Endothelial cell of umbilical vein (primary cell): ENCODE data around the gene DNAJB8. TPM values are rescaled to one million over a fixed set of nuclear protein-coding genes. Genes with fewer than 3 reads are reported as not detected.

ENCODE experiments used
- BruUV-seq: library from RNA; stranded (reverse); fragments of 400-500 nt; replicated peaks from 2 replicates; lab custom pipeline; 2021; lab: Mats Ljungman, UMichigan
- CTCF ChIA-PET: fragments of 300-600, 350-600 bp; sonication (Branson Sonifier 250); formaldehyde crosslinking; loops from one replicate; lab custom pipeline; 2021; ENCODE audit warnings: antibody characterized with exemption, inconsistent platforms; lab: Charles Lee
- POLR2A ChIA-PET: fragments of 300-600, 350-600 bp; sonication (Branson Sonifier 250); formaldehyde crosslinking; loops from one replicate; lab custom pipeline; 2021; ENCODE audit warnings: antibody characterized with exemption, inconsistent platforms; lab: Charles Lee
- DNase-seq: peaks from one replicate; pipeline ENCODE4 v3.0.0-alpha.2; 2011; ENCODE audit warnings: low read depth, low spot score
- FAIRE-seq: peaks from 2 replicates; lab custom pipeline; 2011; peaks lifted over from hg19 to GRCh38; lab: Jason Lieb, UNC
- H2AFZ ChIP-seq: 2 replicates; pipeline ENCODE4 v1.6.0; 2012; ENCODE audit warnings: low read depth, low read length, control low read depth, inconsistent platforms
- H3K27ac ChIP-seq: 2 replicates; pipeline ENCODE4 v1.5.1; 2011; ENCODE audit warnings: low read depth, mild to moderate bottlenecking, control low read depth, low read length, moderate library complexity; ENCODE audit not compliant: insufficient read depth
- H3K27me3 ChIP-seq, 2 experiments: 2 replicates each; pipeline versions ENCODE4 v1.6.0 to v1.6.1; 2011; ENCODE audit warnings: low read length in 2 of 2, mixed read lengths in 1 of 2; ENCODE audit not compliant: control insufficient read depth in 2 of 2, insufficient read depth in 2 of 2
- H3K36me3 ChIP-seq, 2 experiments: 2 replicates in 1 of 2; 3 replicates in 1 of 2; pipeline ENCODE4 v1.5.1; 2011; ENCODE audit warnings: low read length in 2 of 2, mild to moderate bottlenecking in 1 of 2, moderate library complexity in 1 of 2; ENCODE audit not compliant: control insufficient read depth in 2 of 2, insufficient read depth in 2 of 2; ENCODE audit errors: extremely low read depth in 1 of 2
- H3K4me1 ChIP-seq: 3 replicates; pipeline ENCODE4 v1.5.1; 2011; ENCODE audit warnings: mild to moderate bottlenecking, low read length; ENCODE audit not compliant: control insufficient read depth, insufficient read depth; ENCODE audit errors: extremely low read depth
- H3K4me2 ChIP-seq: 2 replicates; pipeline ENCODE4 v1.6.1; 2011; ENCODE audit warnings: low read length, control low read depth, mixed read lengths; ENCODE audit not compliant: insufficient read depth
- H3K4me3 ChIP-seq, 3 experiments: fragments of 200-600 bp in 1 of 3; sonication (generic), shearing (Covaris generic) in 1 of 3; replicated peaks in 1 of 3; 2 replicates each; pipeline ENCODE4 v1.5.1; 2011 to 2016; ENCODE audit warnings: control low read depth in 3 of 3, low read length in 3 of 3, mild to moderate bottlenecking in 2 of 3, inconsistent platforms in 1 of 3, low read depth in 1 of 3, moderate library complexity in 1 of 3; ENCODE audit not compliant: insufficient read depth in 1 of 3
- H3K79me2 ChIP-seq: 2 replicates; pipeline ENCODE4 v1.6.0; 2012; ENCODE audit warnings: low read length, inconsistent platforms; ENCODE audit not compliant: control insufficient read depth, insufficient read depth
- H3K9ac ChIP-seq: replicated peaks from 2 replicates; pipeline ENCODE3; 2011; ENCODE audit warnings: low read length, control low read depth; ENCODE audit not compliant: insufficient read depth; ENCODE audit errors: extremely low read depth
- H3K9me1 ChIP-seq: replicated peaks from 3 replicates; pipeline ENCODE4 v1.6.0; 2011; ENCODE audit warnings: mild to moderate bottlenecking, low read length; ENCODE audit not compliant: control insufficient read depth, insufficient read depth; ENCODE audit errors: extremely low read depth
- H3K9me3 ChIP-seq: replicated peaks from 2 replicates; pipeline ENCODE4 v1.5.1; 2012; ENCODE audit warnings: low read length, inconsistent platforms; ENCODE audit not compliant: control insufficient read depth, insufficient read depth
- H4K20me1 ChIP-seq: replicated peaks from 2 replicates; pipeline ENCODE3; 2011; ENCODE audit warnings: mild to moderate bottlenecking, low read length; ENCODE audit not compliant: control insufficient read depth, insufficient read depth; ENCODE audit errors: extremely low read depth
- CTCF ChIP-seq, 2 donors: IDR thresholded peaks; 1 replicate in 1 of 2; 2 replicates in 1 of 2; pipeline ENCODE4 v1.5.1; 2011; ENCODE audit warnings: low read length in 2 of 2, mild to moderate bottlenecking in 2 of 2, moderate library complexity in 2 of 2, control low read depth in 1 of 2, inconsistent platforms in 1 of 2, low read depth in 1 of 2; ENCODE audit not compliant: insufficient read depth in 1 of 2; ENCODE audit errors: extremely low read depth in 1 of 2
- EZH2 ChIP-seq: IDR thresholded peaks from 2 replicates; pipeline ENCODE4 v1.6.1; 2012; ENCODE audit warnings: borderline replicate concordance, low read depth, mild to moderate bottlenecking, moderate library complexity, low read length, inconsistent platforms; ENCODE audit not compliant: severe bottlenecking
- FOS ChIP-seq: IDR thresholded peaks from 2 replicates; pipeline ENCODE4 v1.6.1; 2011; ENCODE audit warnings: mild to moderate bottlenecking, low read length, moderate library complexity, borderline replicate concordance; ENCODE audit not compliant: insufficient read depth
- GATA2 ChIP-seq: IDR thresholded peaks from 2 replicates; pipeline ENCODE4 v1.7.0; 2011; ENCODE audit warnings: low read depth, mild to moderate bottlenecking, moderate library complexity, mixed read lengths, low read length; ENCODE audit not compliant: insufficient read length, insufficient read depth
- JUN ChIP-seq: IDR thresholded peaks from 2 replicates; pipeline ENCODE4 v1.6.1; 2011; ENCODE audit warnings: borderline replicate concordance, low read depth; ENCODE audit not compliant: insufficient read length, insufficient read depth
- MAX ChIP-seq: IDR thresholded peaks from 2 replicates; pipeline ENCODE4 v1.6.1; 2011; ENCODE audit not compliant: insufficient read depth, insufficient read length
- MYC ChIP-seq: IDR thresholded peaks from one replicate; pipeline ENCODE4 v1.6.1; 2011; ENCODE audit warnings: mild to moderate bottlenecking, low read depth, low read length
- POLR2A ChIP-seq: IDR thresholded peaks from 2 replicates; pipeline ENCODE4 v1.6.1; 2012; ENCODE audit warnings: low read depth, mild to moderate bottlenecking, control low read depth, low read length
- POLR2AphosphoS5 ChIP-seq: IDR thresholded peaks from 2 replicates; pipeline ENCODE4 v1.6.1; 2012; ENCODE audit warnings: low read depth, mild to moderate bottlenecking, control low read depth, low read length, moderate library complexity; ENCODE audit not compliant: insufficient read depth
- dilution Hi-C: fragments of 300-500 bp; cut with MboI; formaldehyde crosslinking; loops from one replicate; pipeline ENCODE4 v1.15.0; 2019; ENCODE audit warnings: low sequenced_read_pairs; ENCODE audit not compliant: extremely low pct_ligation_motif_present
- intact Hi-C: fragments of 100-400 bp; cut with micrococcal nuclease; formaldehyde crosslinking; loops from one replicate; pipeline ENCODE4 v1.10.0; 2022
- polyA plus RNA-seq, 4 experiments: library from polyadenylated mRNA; depleted of rRNA in 3 of 4; stranded (reverse) in 3 of 4; unstranded in 1 of 4; fragments of >200 nt; gene quantifications; 2 replicates each; pipeline versions ENCODE4 v1.2.1 to v1.2.3, GENCODE V29; 2011 to 2012; ENCODE audit warnings: missing spikeins in 1 of 4
- total RNA-seq: library from RNA; stranded (reverse); gene quantifications from 2 replicates; pipeline ENCODE4 v1.2.3, GENCODE V29; 2021

DNAJB8 gene
- total and polyA plus RNA-seq, 2 donors (not counting 3 experiments of a cell fraction or from before 2014, with no cell fraction given), result not detected

GRCh38 chr3:128448491-128448890 lies 18.2 kb downstream of the DNAJB8 start:
- intact Hi-C loops, result no loop called here
- Histone ChIP-seq H3K9me3 (no peaks in the 10 kb centered on the region), H3K27ac (no peak overlapping the region), H3K4me3 (no peak overlapping the region), H3K9ac (no peak overlapping the region), H2AFZ (no peak overlapping the region), H3K9me1 (no peaks in the 10 kb centered on the region), H3K79me2 (no peaks in the 10 kb centered on the region), H3K4me2 (no peak overlapping the region), H3K36me3 (no peaks in the 10 kb centered on the region), H4K20me1 (no peaks in the 10 kb centered on the region), H3K27me3 (peaks cover 0 to 8% of the 10 kb centered on the region in 2 experiments), H3K4me1 (peaks cover 6% of the 10 kb centered on the region)
- TF ChIP-seq POLR2AphosphoS5, result no peak
- no peak for TF ChIP-seq FOS
- TF ChIP-seq JUN, result no peak
- TF ChIP-seq GATA2, result no peak
- TF ChIP-seq CTCF (IDR thresholded peaks at IDR 0.05; ENCODE audit: extremely low read depth in 1 of 2, insufficient read depth in 1 of 2, low read depth in 1 of 2, low read length in 2 of 2), result no peak
- TF ChIP-seq MYC, result no peak
- TF ChIP-seq EZH2, result no peak
- TF ChIP-seq POLR2A, result no peak
- no peak for TF ChIP-seq MAX
- ChIA-PET CTCF (interaction anchor here (1.0 to 1.4 kb wide), 6 partner anchors 10 to 136 kb away, joined by 3 to 6 read pairs (median 4); no protein-coding TSS in a partner anchor), POLR2A (no interaction called here)
- no TSS peak for BruUV-seq
- DNase-seq (no peak), FAIRE-seq (no peak)
- dilution Hi-C loops, result loop anchor here (25.0 kb wide), 1 partner anchor 139 kb away; no protein-coding TSS in a partner anchor
